ENCODE measurements around the gene CACFD1. TPM values are rescaled to one million over a fixed set of nuclear protein-coding genes. Genes with fewer than 3 reads are reported as not detected.
A peak's percentile ranks its signal among the peaks of the same experiment; 100 is the strongest.

The CACFD1 gene
- total RNA-seq, 1 donor from 2014 or later = 34.3 TPM

DNA sequence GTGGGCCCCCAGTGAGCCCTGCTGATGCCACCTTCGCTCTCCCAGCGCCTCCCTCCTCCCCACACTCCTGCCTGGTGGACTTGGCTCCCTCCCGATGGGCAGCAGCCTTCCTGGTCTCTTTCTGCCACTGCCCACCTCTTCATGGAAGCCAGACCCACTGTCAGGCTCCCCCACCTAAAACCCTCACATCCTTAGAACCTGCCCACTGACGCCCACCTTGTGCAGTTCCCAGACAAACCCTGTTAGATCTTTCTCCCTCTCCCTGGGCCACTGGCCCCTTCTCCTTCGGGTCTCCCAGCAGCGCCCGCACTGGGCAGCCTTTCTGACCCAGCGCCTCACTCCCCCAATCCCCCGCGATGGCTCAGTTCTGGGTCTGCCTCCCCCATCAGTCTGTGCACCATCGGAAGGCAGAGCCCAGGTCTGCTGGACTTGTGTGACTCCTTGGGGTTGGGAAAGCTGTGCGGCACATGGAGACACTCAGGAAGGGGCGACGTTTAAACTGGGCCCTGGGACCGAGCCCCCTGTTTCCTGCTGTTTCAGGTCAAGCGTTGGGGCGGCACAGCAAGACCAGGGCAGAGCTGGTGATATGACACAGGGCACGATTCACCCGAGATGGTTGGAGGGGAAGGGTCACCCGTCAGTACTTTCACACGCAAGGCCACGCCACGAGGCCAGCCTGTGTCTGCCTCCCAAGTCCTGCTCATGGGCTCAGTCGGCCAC, 47.6 kb downstream of the CACFD1 start:
- Histone ChIP-seq H3K36me3 (no peaks in the 10 kb centered on the region), H3K9me3 (peaks cover 2% of the 10 kb centered on the region), H3K27me3 (ENCODE audit: low read depth) (no peaks in the 10 kb centered on the region), H3K4me1 (peaks cover 31% of the 10 kb centered on the region), H3K4me3 (no peak overlapping the region), H3K27ac (peak overlapping the region; percentile 69)
- no peak for ATAC-seq
- DNase-seq = no peak
- TF ChIP-seq, protein P1, sequence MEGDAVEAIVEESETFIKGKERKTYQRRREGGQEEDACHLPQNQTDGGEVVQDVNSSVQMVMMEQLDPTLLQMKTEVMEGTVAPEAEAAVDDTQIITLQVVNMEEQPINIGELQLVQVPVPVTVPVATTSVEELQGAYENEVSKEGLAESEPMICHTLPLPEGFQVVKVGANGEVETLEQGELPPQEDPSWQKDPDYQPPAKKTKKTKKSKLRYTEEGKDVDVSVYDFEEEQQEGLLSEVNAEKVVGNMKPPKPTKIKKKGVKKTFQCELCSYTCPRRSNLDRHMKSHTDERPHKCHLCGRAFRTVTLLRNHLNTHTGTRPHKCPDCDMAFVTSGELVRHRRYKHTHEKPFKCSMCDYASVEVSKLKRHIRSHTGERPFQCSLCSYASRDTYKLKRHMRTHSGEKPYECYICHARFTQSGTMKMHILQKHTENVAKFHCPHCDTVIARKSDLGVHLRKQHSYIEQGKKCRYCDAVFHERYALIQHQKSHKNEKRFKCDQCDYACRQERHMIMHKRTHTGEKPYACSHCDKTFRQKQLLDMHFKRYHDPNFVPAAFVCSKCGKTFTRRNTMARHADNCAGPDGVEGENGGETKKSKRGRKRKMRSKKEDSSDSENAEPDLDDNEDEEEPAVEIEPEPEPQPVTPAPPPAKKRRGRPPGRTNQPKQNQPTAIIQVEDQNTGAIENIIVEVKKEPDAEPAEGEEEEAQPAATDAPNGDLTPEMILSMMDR (IDR thresholded peaks at IDR 0.05) = no peak
- intact Hi-C loops (cut with DNase I) = no loop called here

DNA sequence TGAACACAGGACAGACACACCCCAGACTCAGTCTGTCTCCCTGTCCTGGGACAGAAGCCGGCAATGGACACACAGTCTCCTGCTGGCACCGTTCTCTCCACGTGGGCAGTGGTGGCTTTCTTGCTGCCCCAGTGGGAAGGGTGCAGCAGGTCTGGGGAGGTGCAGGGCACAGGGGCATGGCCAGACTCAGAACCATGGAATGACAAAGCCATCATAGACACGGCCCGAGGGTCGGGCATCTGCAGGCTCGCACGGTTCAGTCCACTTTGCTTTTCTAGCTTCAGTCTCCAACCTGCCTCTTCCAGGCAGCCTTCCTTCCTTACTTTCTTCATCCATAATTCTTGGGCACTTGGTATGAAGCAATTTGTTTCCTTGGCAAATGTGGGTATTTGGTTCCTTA, 48.3 kb downstream of the CACFD1 start:
- DNase-seq = no peak
- Histone ChIP-seq H3K4me3 (no peak overlapping the region), H3K36me3 (no peaks in the 10 kb centered on the region), H3K27me3 (ENCODE audit: low read depth) (no peaks in the 10 kb centered on the region), H3K27ac (no peak overlapping the region), H3K9me3 (no peaks in the 10 kb centered on the region), H3K4me1 (peaks cover 31% of the 10 kb centered on the region)
- no peak for ATAC-seq
- intact Hi-C loops (cut with DNase I) = no loop called here
- TF ChIP-seq, protein P1 (IDR thresholded peaks at IDR 0.05) = no peak

DNA sequence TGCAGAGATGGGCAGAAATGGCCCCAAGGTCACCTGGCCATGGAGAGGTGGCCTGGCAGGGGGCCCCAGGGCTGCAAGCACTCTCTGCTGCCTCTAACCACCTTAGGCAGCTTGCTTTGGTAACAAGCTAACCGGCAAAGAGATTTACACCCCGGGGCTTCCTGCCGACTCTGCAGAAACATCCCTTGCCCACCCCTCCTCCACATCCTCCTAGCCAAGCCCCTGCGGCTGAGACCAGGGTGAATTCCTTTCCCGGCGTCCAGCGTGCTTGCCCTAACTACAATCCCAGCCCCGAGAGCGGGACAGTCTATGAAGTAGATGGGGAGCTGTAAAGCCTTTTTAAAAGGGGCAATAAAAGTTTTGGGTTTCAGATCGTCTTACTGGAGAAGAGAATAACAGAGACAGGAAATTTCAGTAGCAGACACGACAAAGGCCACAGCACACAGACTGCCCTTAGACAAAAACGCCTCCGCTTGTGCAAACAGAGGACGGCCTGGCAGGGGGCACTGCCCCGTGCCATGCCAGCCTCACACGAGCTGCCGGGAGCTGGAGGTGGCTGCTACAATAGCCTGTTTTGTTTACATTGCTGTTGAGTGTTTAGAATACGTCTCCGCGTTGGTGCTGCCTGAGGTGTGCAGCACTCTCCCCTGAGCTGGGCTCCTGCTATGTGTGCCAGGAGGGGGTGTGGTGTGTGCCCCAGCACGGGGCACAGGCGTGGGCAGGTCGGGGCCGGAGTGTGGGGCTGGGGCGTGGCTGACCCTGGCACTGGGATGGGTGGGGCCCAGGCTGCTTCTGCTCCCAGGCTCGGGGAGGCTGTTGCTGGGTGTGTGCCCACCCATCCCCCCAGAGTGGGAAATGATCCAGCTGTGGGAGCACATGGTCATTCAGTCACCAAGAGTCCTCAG, 49.7 kb downstream of the CACFD1 start:
- no peak for DNase-seq

DNA sequence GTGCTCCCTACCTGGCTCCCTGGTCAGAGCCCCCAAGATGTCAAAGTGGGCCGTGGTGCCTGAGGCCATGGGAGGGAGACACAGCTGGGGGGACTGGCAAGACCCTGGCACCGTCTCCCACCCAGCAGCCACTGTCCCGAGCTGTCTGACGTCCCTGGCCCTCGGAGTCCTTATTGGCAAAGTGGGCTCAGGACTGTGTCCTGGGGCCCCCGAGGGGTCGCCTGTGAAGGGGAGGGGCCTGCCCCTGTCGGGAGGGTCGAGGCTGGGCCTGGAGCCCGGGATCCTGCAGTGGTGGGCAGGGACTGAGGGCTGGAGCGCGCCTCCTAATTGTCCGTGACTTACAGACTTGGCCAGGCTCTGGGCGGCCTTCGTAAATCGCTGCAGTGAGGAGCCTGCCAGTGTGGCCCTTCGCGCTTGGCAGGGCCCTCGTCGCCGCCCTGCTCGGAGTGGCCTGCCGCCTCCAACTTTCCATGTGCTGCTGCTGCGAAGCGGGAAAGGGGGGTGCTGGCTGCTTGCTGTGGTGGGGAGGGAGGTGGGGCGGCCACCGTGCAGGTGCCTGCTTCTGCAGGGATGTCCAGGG, 51.2 kb downstream of the CACFD1 start:
- DNase-seq = no peak
- Histone ChIP-seq H3K27ac (no peak overlapping the region), H3K36me3 (no peaks in the 10 kb centered on the region), H3K9me3 (no peaks in the 10 kb centered on the region), H3K27me3 (ENCODE audit: low read depth) (peaks cover 8% of the 10 kb centered on the region), H3K4me1 (peaks cover 29% of the 10 kb centered on the region), H3K4me3 (no peak overlapping the region)
- intact Hi-C loops (cut with DNase I) = no loop called here
- ATAC-seq = no peak
- TF ChIP-seq, protein P1 (IDR thresholded peaks at IDR 0.05) = no peak

More for the DNA sequence above, 49.7 kb downstream of the CACFD1 start:
- ATAC-seq = peak; percentile 49 to 68
- H3K4me3 ChIP-seq = no peak overlapping the region
- peaks cover under 1% of the 10 kb centered on the region for H3K27me3 ChIP-seq (ENCODE audit: low read depth)
- H3K4me1 ChIP-seq = peaks cover 32% of the 10 kb centered on the region
- no peaks in the 10 kb centered on the region for H3K9me3 ChIP-seq
- peak overlapping the region; percentile 24 for H3K27ac ChIP-seq
- intact Hi-C loops (cut with DNase I) = no loop called here
- TF ChIP-seq, protein P1 (IDR thresholded peaks at IDR 0.05) = no peak
- H3K36me3 ChIP-seq = no peaks in the 10 kb centered on the region

DNA sequence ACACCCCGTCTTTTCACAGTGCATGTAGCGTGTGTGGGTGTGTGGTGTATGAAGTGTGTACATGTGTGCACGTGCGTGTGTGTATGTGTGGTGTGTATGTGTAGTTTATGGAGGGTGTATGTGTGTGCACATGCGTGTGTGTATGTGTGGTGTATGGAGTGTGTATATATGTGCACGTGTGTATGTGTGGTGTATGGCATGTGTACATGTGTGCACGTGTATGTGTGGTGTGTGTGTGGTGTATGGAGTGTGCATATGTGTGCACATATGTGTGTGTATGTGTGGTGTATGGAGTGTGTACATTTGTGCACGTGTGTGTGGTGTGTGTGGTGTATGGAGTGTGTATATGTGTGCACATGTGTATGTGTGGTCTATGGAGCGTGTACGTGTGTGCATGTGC, 51.8 kb downstream of the CACFD1 start:
- peaks cover 24% of the 10 kb centered on the region for H3K4me1 ChIP-seq
- TF ChIP-seq, protein P1 (IDR thresholded peaks at IDR 0.05) = no peak
- intact Hi-C loops (cut with DNase I) = no loop called here

More for the DNA sequence above, 51.8 kb downstream of the CACFD1 start:
- no peak for ATAC-seq
- Histone ChIP-seq H3K27ac (no peak overlapping the region), H3K36me3 (no peaks in the 10 kb centered on the region), H3K4me3 (no peak overlapping the region), H3K27me3 (ENCODE audit: low read depth) (peaks cover 8% of the 10 kb centered on the region), H3K9me3 (no peaks in the 10 kb centered on the region)
- DNase-seq = no peak
